ENCODE results near the gene CTSG.
"Not testable (repeated sequence)": the region's sequence is repeated elsewhere in the genome, so short reads cannot be mapped to it uniquely, and the experiment has no call there.

Gene CTSG

DNA sequence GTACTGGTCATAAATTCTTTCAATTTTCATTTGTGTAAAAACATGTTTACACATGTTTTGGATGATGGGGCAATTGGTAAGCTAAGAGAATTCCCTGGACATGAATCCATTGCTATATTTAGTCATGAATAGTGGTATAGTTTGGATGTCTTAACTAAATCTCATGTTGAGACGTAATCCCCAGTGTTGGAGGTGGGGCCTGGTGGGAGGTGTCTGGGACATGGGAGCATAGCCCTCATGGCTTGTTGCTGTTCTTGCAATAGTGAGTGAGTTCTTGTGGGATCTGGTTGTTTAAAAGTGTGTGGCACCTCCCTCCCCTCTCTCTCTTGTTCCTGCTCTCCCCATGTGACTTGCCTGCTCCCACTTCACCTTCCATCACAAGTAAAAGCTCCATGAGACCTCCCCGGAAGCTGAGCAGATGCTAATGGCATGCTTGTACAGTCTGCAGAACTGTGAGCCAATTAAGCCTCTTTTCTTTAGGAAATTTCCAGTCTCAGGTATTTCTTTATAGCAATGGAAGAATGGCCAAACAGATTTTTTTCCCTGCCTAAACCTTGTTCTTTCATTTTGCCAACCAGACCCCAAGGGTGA lies 33.6 kb downstream of the CTSG start:
- DNase-seq = no peak

- no peak for DNase-seq
These were observed 40.3 kb downstream of the CTSG start for GRCh38 chr14:24535737-24536136.

- no peak for DNase-seq
These were observed 41.8 kb downstream of the CTSG start for GRCh38 chr14:24534286-24534685.

DNA sequence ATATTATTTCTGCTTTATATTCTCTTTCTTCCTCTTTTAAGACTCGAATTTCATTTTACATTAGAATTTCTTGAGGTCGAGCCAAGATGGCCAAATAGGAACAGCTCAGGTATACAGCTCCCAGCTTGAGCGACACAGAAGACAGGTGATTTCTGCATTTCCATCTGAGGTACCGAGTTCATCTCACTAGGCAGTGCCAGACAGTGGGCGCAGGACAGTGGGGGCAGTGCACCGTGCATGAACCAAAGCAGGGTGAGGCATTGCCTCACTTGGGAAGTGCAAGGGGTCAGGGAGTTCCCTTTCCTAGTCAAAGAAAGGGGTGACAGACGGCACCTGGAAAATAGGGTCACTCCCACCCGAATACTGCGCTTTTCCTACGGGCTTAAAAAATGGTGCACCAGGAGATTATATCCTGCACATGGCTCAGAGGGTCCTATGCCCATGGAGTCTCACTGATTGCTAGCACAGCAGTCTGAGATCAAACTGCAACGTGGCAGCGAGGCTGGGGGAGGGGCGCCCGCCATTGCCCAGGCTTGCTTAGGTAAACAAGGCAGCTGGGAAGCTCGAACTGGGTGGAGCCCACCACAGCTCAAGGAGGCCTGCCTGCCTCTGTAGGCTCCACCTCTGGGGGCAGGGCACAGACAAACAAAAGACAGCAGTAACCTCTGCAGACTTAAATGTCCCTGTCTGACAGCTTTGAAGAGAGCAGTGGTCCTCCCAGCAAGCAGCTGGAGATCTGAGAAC lies 50.0 kb downstream of the CTSG start:
- not testable (repeated sequence) for DNase-seq
